ENCODE results near the gene PALLD. TPM values are rescaled to one million over a fixed set of nuclear protein-coding genes. Genes with fewer than 3 reads are reported as not detected.
"Not testable (repeated sequence)": the region's sequence is repeated elsewhere in the genome, so short reads cannot be mapped to it uniquely, and the experiment has no call there.

Gene PALLD
- total RNA-seq, 6 experiments from 2014 or later: 7.7 to 81.6 (median 24.8) TPM

- no peak for DNase-seq
- Histone ChIP-seq H3K27me3 (no peaks in the 10 kb centered on the region), H3K4me3 (no peak overlapping the region), H3K27ac (no peak overlapping the region), H3K36me3 (no peaks in the 10 kb centered on the region), H3K4me1 (no peaks in the 10 kb centered on the region), H3K9me3 (no peaks in the 10 kb centered on the region)
- 86% methylated on average over 2 of the region's 3 CpGs for WGBS (ENCODE audit: insufficient coverage, low coverage, low lambda C conversion rate, missing lambda C conversion rate)
- ATAC-seq: peak in 1 of 4 donors; percentile 58
- TF ChIP-seq CTCF (IDR thresholded peaks at IDR 0.05) (peak in 3 of 4 donors; percentile 29 to 45 (median 31)), POLR2A (IDR thresholded peaks at IDR 0.05) (no peak)
- intact Hi-C loops (cut with DNase I): no loop called here
Measured at GRCh38 chr4:168942985-168943384, 446.1 kb downstream of the PALLD start.

GRCh38 chr4:168945291-168945690 is 448.4 kb downstream of the PALLD start:
- Histone ChIP-seq H3K4me3 (no peak overlapping the region), H3K9me3 (no peaks in the 10 kb centered on the region), H3K27ac (no peak overlapping the region), H3K27me3 (no peaks in the 10 kb centered on the region), H3K4me1 (no peaks in the 10 kb centered on the region), H3K36me3 (no peaks in the 10 kb centered on the region)
- intact Hi-C loops (cut with DNase I): no loop called here
- TF ChIP-seq CTCF (IDR thresholded peaks at IDR 0.05) (no peak), POLR2A (IDR thresholded peaks at IDR 0.05) (no peak)
- ATAC-seq: no peak
- WGBS (ENCODE audit: insufficient coverage, low coverage, low lambda C conversion rate, missing lambda C conversion rate): 58% methylated on average over 2 of the region's 2 CpGs
- DNase-seq: no peak

- ATAC-seq; H3K9me3 ChIP-seq; H3K27me3 ChIP-seq; DNase-seq; H3K27ac ChIP-seq; H3K4me3 ChIP-seq; H3K4me1 ChIP-seq; intact Hi-C loops (cut with DNase I); H3K36me3 ChIP-seq: not testable (repeated sequence)
- 100% methylated on average over 1 of the region's 3 CpGs for WGBS (ENCODE audit: insufficient coverage, low coverage, low lambda C conversion rate, missing lambda C conversion rate)
Measured at GRCh38 chr4:168952821-168953246, 456.0 kb downstream of the PALLD start.

- H3K36me3 ChIP-seq: no peaks in the 10 kb centered on the region
- H3K27ac ChIP-seq: no peak overlapping the region
- H3K9me3 ChIP-seq: no peaks in the 10 kb centered on the region
- no peaks in the 10 kb centered on the region for H3K27me3 ChIP-seq
- no peak for DNase-seq
- no peak overlapping the region for H3K4me3 ChIP-seq
- intact Hi-C loops (cut with DNase I): no loop called here
- no peaks in the 10 kb centered on the region for H3K4me1 ChIP-seq
- ATAC-seq: no peak
- 87% methylated on average over 1 of the region's 2 CpGs for WGBS (ENCODE audit: insufficient coverage, low coverage, low lambda C conversion rate, missing lambda C conversion rate)
- TF ChIP-seq CTCF (IDR thresholded peaks at IDR 0.05): no peak
- no peak for TF ChIP-seq POLR2A (IDR thresholded peaks at IDR 0.05)
Measured at GRCh38 chr4:168955674-168956073, 458.8 kb downstream of the PALLD start.

GRCh38 chr4:168960716-168961115 is 463.9 kb downstream of the PALLD start:
- no peak overlapping the region for H3K27ac ChIP-seq
- H3K9me3 ChIP-seq: no peaks in the 10 kb centered on the region
- WGBS (ENCODE audit: insufficient coverage, low coverage, low lambda C conversion rate, missing lambda C conversion rate): 95% methylated on average over 5 of the region's 5 CpGs
- no peak overlapping the region for H3K4me3 ChIP-seq
- intact Hi-C loops (cut with DNase I): no loop called here
- TF ChIP-seq CTCF (IDR thresholded peaks at IDR 0.05) (no peak), POLR2A (IDR thresholded peaks at IDR 0.05) (no peak)
- H3K36me3 ChIP-seq: no peaks in the 10 kb centered on the region
- no peaks in the 10 kb centered on the region for H3K4me1 ChIP-seq
- no peaks in the 10 kb centered on the region for H3K27me3 ChIP-seq
- no peak for DNase-seq
- ATAC-seq: no peak

All from right lobe of liver (tissue), 6 donors.